CD4-positive, alpha-beta T cell (primary cell): Measurements from ENCODE around the gene GPSM1. TPM values are rescaled to one million over a fixed set of nuclear protein-coding genes. Genes with fewer than 3 reads are reported as not detected.
"Not testable (repeated sequence)": the region's sequence is repeated elsewhere in the genome, so short reads cannot be mapped to it uniquely, and the experiment has no call there.

ENCODE experiments used
- ATAC-seq: fragments of 200-7000 bp; cut with Tn5 transposase; one replicate; pipeline ENCODE4 v1.10.0; 2022; ENCODE audit warnings: mild to moderate bottlenecking; ENCODE audit not compliant: poor library complexity
- CTCF ChIA-PET: fragments of 350-600 bp; sonication (Branson Sonifier 250); formaldehyde crosslinking; loops from one replicate; lab custom pipeline; 2021; ENCODE audit warnings: antibody characterized with exemption, inconsistent platforms; lab: Charles Lee
- POLR2A ChIA-PET: fragments of 350-600 bp; sonication (Branson Sonifier 250); formaldehyde crosslinking; loops from one replicate; lab custom pipeline; 2021; ENCODE audit warnings: antibody characterized with exemption, inconsistent platforms; lab: Charles Lee
- DNase-seq, 14 experiments: peaks; one replicate each; pipeline ENCODE4 v3.0.0-alpha.2; 2013 to 2020; ENCODE audit warnings: mixed read lengths in 2 of 14
- H3K27ac ChIP-seq, 2 donors: one replicate each; pipeline versions ENCODE4 v1.5.1 to v1.7.0; 2013; ENCODE audit warnings: low read length in 2 of 2, low read depth in 1 of 2, mild to moderate bottlenecking in 1 of 2
- H3K27me3 ChIP-seq, 2 experiments: 1 replicate in 1 of 2; 2 replicates in 1 of 2; pipeline versions ENCODE4 v1.6.1 to v1.7.0; 2013; ENCODE audit warnings: low read length in 2 of 2, control low read depth in 1 of 2, mild to moderate bottlenecking in 1 of 2, moderate library complexity in 1 of 2; ENCODE audit not compliant: insufficient read depth in 2 of 2, control insufficient read depth in 1 of 2
- H3K36me3 ChIP-seq: one replicate; pipeline ENCODE4 v1.6.1; 2013; ENCODE audit warnings: low read length, control low read depth; ENCODE audit not compliant: insufficient read depth
- H3K4me1 ChIP-seq: one replicate; pipeline ENCODE4 v1.6.1; 2013; ENCODE audit warnings: low read length, control low read depth; ENCODE audit not compliant: insufficient read depth
- H3K4me3 ChIP-seq: one replicate; pipeline ENCODE4 v1.5.1; 2013; ENCODE audit warnings: mild to moderate bottlenecking, low read length, moderate library complexity
- H3K9me3 ChIP-seq, 2 experiments: 1 replicate in 1 of 2; 2 replicates in 1 of 2; pipeline versions ENCODE4 v1.6.1 to v1.7.0; 2013; ENCODE audit warnings: low read length in 2 of 2, mild to moderate bottlenecking in 2 of 2, control low read depth in 1 of 2, moderate library complexity in 1 of 2; ENCODE audit not compliant: control insufficient read depth in 1 of 2, insufficient read depth in 1 of 2
- H3K27ac Mint-ChIP-seq: one replicate; pipeline ENCODE4 v1.8.0; 2020; ENCODE audit warnings: mixed read lengths
- H3K27me3 Mint-ChIP-seq: one replicate; pipeline ENCODE4 v1.8.0; 2021; ENCODE audit warnings: mixed read lengths
- H3K36me3 Mint-ChIP-seq: one replicate; pipeline ENCODE4 v1.8.0; 2021; ENCODE audit warnings: low read depth, mixed read lengths
- H3K4me1 Mint-ChIP-seq: one replicate; pipeline ENCODE4 v1.8.0; 2021; ENCODE audit warnings: low read depth, mixed read lengths
- H3K4me3 Mint-ChIP-seq: one replicate; pipeline ENCODE4 v1.8.0; 2020; ENCODE audit warnings: mild to moderate bottlenecking, mixed read lengths
- H3K9me3 Mint-ChIP-seq: one replicate; pipeline ENCODE4 v1.8.0; 2020; ENCODE audit warnings: mixed read lengths
- intact Hi-C, 2 experiments: fragments of 100-400 bp; cut with DNase I in 1 of 2; cut with micrococcal nuclease in 1 of 2; formaldehyde crosslinking; loops; one replicate each; pipeline versions ENCODE4 v1.15.1 to v1.9.0; 2023 to 2025; cut with DNase I, micrococcal nuclease
- total RNA-seq, 174 experiments: library from RNA in 2 of 174; stranded (reverse) in 2 of 174; gene quantifications; one replicate each; pipeline ENCODE4 v1.2.3 and lab custom pipeline; 2021 to 2026
- TF ChIP-seq, protein P1 (sequence below): fragments of 200-600 bp; IDR thresholded peaks from one replicate; pipeline ENCODE4 v1.8.0; 2022; ENCODE audit warnings: antibody characterized with exemption, mild to moderate bottlenecking

Gene GPSM1
- total RNA-seq, 2 experiments from 2014 or later: 7.7 to 8.6 TPM

GRCh38 chr9:136348691-136349090, 21.4 kb downstream of the GPSM1 start:
- ChIA-PET CTCF (no interaction called here), POLR2A (no interaction called here)
- H3K4me1 Mint-ChIP-seq: no peaks in the 10 kb centered on the region
- ATAC-seq (no peak), DNase-seq (no peak)
- no peaks in the 10 kb centered on the region for H3K27me3 ChIP-seq
- H3K4me1 ChIP-seq: no peaks in the 10 kb centered on the region
- H3K36me3 ChIP-seq: no peaks in the 10 kb centered on the region
- H3K27ac Mint-ChIP-seq: no peak overlapping the region
- no peaks in the 10 kb centered on the region for H3K9me3 Mint-ChIP-seq
- intact Hi-C loops: no loop called here
- TF ChIP-seq, protein P1, sequence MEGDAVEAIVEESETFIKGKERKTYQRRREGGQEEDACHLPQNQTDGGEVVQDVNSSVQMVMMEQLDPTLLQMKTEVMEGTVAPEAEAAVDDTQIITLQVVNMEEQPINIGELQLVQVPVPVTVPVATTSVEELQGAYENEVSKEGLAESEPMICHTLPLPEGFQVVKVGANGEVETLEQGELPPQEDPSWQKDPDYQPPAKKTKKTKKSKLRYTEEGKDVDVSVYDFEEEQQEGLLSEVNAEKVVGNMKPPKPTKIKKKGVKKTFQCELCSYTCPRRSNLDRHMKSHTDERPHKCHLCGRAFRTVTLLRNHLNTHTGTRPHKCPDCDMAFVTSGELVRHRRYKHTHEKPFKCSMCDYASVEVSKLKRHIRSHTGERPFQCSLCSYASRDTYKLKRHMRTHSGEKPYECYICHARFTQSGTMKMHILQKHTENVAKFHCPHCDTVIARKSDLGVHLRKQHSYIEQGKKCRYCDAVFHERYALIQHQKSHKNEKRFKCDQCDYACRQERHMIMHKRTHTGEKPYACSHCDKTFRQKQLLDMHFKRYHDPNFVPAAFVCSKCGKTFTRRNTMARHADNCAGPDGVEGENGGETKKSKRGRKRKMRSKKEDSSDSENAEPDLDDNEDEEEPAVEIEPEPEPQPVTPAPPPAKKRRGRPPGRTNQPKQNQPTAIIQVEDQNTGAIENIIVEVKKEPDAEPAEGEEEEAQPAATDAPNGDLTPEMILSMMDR: no peak
- no peaks in the 10 kb centered on the region for H3K27me3 Mint-ChIP-seq
- no peak overlapping the region for H3K4me3 ChIP-seq
- no peak overlapping the region for H3K4me3 Mint-ChIP-seq
- no peaks in the 10 kb centered on the region for H3K36me3 Mint-ChIP-seq
- H3K9me3 ChIP-seq: no peaks in the 10 kb centered on the region
- H3K27ac ChIP-seq: no peak overlapping the region

DNA sequence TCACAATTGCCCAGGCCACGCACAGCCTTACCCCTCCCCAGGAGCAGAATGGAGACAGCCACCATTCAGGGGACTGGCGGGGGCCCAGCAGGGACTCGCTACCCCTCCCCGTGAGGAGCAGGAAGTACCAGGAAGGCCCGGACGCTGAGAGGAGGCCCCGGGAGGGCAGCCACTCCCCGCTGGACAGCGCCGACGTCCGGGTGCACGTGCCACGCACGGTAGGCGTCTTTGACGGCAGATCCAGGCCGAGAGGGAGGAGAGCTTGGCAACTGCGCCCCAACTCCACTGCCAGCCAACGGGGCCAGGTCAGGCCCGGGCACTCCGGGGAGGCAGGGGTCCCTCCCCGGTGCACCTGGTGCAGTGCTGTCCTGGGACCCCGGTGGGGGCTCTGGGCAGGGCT, 22.2 kb downstream of the GPSM1 start:
- TF ChIP-seq, protein P1: no peak
- no peak overlapping the region for H3K4me3 Mint-ChIP-seq

GRCh38 chr9:136351252-136351800, 24.0 kb downstream of the GPSM1 start:
- TF ChIP-seq, protein P1: no peak
- no peaks in the 10 kb centered on the region for H3K9me3 ChIP-seq
- POLR2A ChIA-PET: no interaction called here

More for the DNA sequence above, 22.2 kb downstream of the GPSM1 start:
- H3K27ac ChIP-seq: no peak overlapping the region
- POLR2A ChIA-PET: no interaction called here
- no peaks in the 10 kb centered on the region for H3K4me1 Mint-ChIP-seq
- intact Hi-C loops: no loop called here
- H3K4me1 ChIP-seq: no peaks in the 10 kb centered on the region
- H3K36me3 Mint-ChIP-seq: no peaks in the 10 kb centered on the region
- no peak for ATAC-seq
- H3K9me3 ChIP-seq: no peaks in the 10 kb centered on the region
- H3K27ac Mint-ChIP-seq: no peak overlapping the region
- H3K36me3 ChIP-seq: no peaks in the 10 kb centered on the region
- H3K27me3 Mint-ChIP-seq: no peaks in the 10 kb centered on the region
- H3K4me3 ChIP-seq: no peak overlapping the region
- CTCF ChIA-PET: no interaction called here
- H3K27me3 ChIP-seq: no peaks in the 10 kb centered on the region
- DNase-seq: no peak
- no peaks in the 10 kb centered on the region for H3K9me3 Mint-ChIP-seq

DNA sequence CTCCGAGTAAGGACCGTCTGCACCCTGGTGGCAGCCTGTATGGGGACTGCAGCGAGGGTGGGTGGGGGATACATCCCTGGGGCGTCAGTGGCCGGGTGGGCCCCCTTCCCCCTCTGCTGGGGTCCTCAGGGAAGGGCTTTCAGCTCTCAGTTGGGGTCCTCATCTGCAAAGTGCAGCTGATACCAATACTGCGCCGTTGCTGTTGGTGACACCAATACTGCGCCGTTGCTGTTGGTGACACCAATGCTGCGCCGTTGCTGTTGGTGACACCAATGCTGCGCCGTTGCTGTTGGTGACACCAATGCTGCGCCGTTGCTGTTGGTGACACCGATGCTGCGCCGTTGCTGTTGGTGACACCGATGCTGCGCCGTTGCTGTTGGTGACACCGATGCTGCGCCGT, 24.5 kb downstream of the GPSM1 start:
- H3K9me3 Mint-ChIP-seq, H3K36me3 ChIP-seq, H3K27ac Mint-ChIP-seq, H3K27me3 ChIP-seq, intact Hi-C loops, POLR2A ChIA-PET, H3K4me1 Mint-ChIP-seq, CTCF ChIA-PET, H3K27me3 Mint-ChIP-seq, H3K36me3 Mint-ChIP-seq, DNase-seq, H3K27ac ChIP-seq, H3K4me3 ChIP-seq, ATAC-seq, H3K4me3 Mint-ChIP-seq, H3K9me3 ChIP-seq, H3K4me1 ChIP-seq: not testable (repeated sequence)

More at GRCh38 chr9:136351252-136351800, 24.0 kb downstream of the GPSM1 start:
- H3K36me3 Mint-ChIP-seq: no peaks in the 10 kb centered on the region
- no peaks in the 10 kb centered on the region for H3K4me1 ChIP-seq
- CTCF ChIA-PET: no interaction called here
- H3K27ac Mint-ChIP-seq: no peak overlapping the region
- intact Hi-C loops: no loop called here
- DNase-seq: no peak
- H3K4me3 Mint-ChIP-seq: no peak overlapping the region
- no peaks in the 10 kb centered on the region for H3K36me3 ChIP-seq
- no peak overlapping the region for H3K27ac ChIP-seq
- no peaks in the 10 kb centered on the region for H3K9me3 Mint-ChIP-seq
- H3K27me3 Mint-ChIP-seq: no peaks in the 10 kb centered on the region
- H3K4me1 Mint-ChIP-seq: no peaks in the 10 kb centered on the region
- H3K27me3 ChIP-seq: no peaks in the 10 kb centered on the region
- ATAC-seq: no peak
- no peak overlapping the region for H3K4me3 ChIP-seq
